Measurements from ENCODE around the gene TENT4A. TPM values are rescaled to one million over a fixed set of nuclear protein-coding genes. Genes with fewer than 3 reads are reported as not detected.

Gene TENT4A
- total RNA-seq, 4 donors from 2014 or later, result 8.0 to 30.7 (median 17.9) TPM

DNA sequence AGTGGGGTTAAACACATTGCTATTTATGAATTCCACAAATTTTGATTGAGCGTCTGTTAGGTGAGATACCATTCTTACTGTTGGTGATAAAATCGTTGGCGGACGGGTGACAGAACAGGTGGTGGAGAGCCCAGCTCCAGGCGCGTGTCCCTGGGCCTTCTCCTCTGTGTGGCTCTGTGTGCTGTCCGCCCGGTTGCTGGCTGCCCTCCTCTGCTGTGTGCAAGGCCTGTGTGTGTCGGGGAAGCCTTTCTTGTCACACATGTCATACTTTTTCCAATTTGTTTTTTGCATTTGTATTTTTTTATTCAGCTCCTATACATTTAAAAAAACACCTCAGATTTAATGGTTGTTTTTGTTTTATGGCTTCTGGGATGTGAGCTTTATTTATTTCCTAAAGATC is 33.9 kb downstream of the TENT4A start:
- Histone ChIP-seq H3K4me3 (no peak overlapping the region), H3K27me3 (no peaks in the 10 kb centered on the region), H3K4me1 (peaks cover 0 to 5% (median 0%) of the 10 kb centered on the region in 3 donors), H3K27ac (no peak overlapping the region), H3K9me3 (no peaks in the 10 kb centered on the region), H3K36me3 (peaks cover 8 to 93% (median 25%) of the 10 kb centered on the region in 3 donors)
- intact Hi-C loops (cut with DNase I), result no loop called here
- no peak for TF ChIP-seq POLR2A (IDR thresholded peaks at IDR 0.05)
- TF ChIP-seq, protein P1, sequence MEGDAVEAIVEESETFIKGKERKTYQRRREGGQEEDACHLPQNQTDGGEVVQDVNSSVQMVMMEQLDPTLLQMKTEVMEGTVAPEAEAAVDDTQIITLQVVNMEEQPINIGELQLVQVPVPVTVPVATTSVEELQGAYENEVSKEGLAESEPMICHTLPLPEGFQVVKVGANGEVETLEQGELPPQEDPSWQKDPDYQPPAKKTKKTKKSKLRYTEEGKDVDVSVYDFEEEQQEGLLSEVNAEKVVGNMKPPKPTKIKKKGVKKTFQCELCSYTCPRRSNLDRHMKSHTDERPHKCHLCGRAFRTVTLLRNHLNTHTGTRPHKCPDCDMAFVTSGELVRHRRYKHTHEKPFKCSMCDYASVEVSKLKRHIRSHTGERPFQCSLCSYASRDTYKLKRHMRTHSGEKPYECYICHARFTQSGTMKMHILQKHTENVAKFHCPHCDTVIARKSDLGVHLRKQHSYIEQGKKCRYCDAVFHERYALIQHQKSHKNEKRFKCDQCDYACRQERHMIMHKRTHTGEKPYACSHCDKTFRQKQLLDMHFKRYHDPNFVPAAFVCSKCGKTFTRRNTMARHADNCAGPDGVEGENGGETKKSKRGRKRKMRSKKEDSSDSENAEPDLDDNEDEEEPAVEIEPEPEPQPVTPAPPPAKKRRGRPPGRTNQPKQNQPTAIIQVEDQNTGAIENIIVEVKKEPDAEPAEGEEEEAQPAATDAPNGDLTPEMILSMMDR (IDR thresholded peaks at IDR 0.05), result no peak
- WGBS, 2 donors, result 81 to 87% methylated on average over 9 of the region's 9 CpGs
- DNase-seq, result no peak

DNA sequence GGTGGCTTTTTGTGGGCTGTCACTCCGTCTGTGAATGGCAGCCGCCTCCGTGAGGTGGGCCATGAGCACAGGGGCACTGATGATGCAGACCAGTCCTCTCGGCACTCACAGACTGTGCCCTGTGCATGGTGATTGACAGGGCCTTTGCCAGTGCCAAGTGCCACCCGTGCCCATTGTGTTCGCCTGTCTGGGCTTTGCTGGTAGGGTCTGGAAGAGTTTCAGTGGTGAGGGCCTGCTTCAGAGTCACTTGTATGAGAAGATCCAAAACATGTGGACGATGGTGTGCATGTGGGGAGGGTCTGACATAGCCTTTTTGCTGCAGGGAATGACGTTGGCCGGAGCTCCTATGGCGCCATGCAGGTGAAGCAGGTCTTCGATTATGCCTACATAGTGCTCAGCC is 34.9 kb downstream of the TENT4A start:
- Histone ChIP-seq H3K27me3 (no peaks in the 10 kb centered on the region), H3K4me1 (peaks cover 0 to 5% (median 0%) of the 10 kb centered on the region in 3 donors), H3K27ac (no peak overlapping the region), H3K4me3 (no peak overlapping the region), H3K36me3 (peaks cover 15 to 93% (median 34%) of the 10 kb centered on the region in 3 donors), H3K9me3 (no peaks in the 10 kb centered on the region)
- no peak for DNase-seq
- 78 to 92% methylated on average over 3 to 5 of the region's 11 CpGs for WGBS, 2 donors
- TF ChIP-seq POLR2A (IDR thresholded peaks at IDR 0.05), result no peak
- TF ChIP-seq, protein P1 (IDR thresholded peaks at IDR 0.05), result no peak
- intact Hi-C loops (cut with DNase I), result no loop called here

DNA sequence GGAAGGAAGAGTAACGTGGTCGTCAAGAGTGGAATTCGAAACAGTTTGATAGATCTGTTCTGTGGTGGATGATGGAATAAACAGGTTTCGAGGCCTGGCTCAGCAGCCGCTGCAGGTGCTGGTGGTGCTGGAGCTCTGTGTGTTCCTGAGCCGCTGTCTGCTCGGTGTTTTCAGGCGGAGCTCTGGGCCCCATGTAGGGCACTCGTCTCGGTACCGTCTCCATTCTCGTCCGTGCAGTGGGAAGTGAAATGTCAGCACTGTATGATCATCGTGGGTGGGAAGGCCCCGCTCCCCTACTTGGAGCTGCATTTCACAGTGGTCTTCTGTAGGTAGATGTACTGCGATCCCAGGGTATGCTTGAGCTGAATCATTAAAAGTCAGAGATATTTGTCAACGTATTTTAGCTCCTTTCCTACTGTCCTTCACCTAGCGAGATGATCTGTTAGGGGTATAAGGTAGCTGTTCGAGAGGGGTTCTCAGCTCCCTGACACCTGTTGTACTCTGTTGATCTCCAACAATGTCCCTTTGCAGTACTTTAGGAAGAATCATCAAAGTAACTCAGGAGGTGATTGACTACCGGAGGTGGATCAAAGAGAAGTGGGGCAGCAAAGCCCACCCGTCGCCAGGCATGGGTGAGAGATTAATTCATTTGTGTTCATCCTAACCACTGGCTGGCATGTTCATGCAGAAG is 35.9 kb downstream of the TENT4A start:
- H3K4me1 ChIP-seq, result peaks cover 0 to 5% (median 0%) of the 10 kb centered on the region in 3 donors
- 92% methylated on average over 18 to 22 of the region's 22 CpGs for WGBS, 2 donors
- intact Hi-C loops (cut with DNase I), result no loop called here
- H3K4me3 ChIP-seq, result no peak overlapping the region
- peaks cover 25 to 93% (median 40%) of the 10 kb centered on the region in 3 donors for H3K36me3 ChIP-seq
- DNase-seq, result no peak
- no peaks in the 10 kb centered on the region for H3K9me3 ChIP-seq
- no peaks in the 10 kb centered on the region for H3K27me3 ChIP-seq
- H3K27ac ChIP-seq, result no peak overlapping the region
- no peak for TF ChIP-seq POLR2A (IDR thresholded peaks at IDR 0.05)
- TF ChIP-seq, protein P1 (IDR thresholded peaks at IDR 0.05), result no peak

DNA sequence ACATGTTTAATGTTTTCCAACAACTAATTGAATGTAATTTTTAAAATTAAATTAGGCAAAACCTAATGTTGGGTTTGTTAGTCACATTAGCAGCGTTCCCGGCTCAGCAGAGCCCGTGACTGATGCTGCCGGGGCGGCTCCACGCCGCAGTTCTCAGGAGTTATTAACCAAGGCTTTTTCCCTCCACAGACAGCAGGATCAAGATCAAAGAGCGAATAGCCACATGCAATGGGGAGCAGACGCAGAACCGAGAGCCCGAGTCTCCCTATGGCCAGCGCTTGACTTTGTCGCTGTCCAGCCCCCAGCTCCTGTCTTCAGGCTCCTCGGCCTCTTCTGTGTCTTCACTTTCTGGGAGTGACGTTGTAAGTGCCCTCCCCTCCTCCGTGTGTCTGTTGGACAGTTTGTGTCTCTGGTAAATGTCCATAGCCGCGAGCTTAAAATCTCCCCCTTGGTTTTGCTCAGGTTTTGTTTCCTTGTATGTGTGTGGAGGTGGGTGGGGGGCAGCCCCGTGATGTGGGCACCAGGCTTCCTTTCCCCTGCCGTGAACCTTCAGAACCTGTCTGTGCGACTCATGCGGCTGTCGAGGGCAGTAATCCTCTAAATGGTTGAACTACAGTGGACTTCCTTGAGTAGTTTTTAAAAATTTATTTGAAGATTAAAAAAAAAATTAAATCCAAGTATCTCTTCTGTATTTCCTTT is 37.1 kb downstream of the TENT4A start:
- TF ChIP-seq, protein P1 (IDR thresholded peaks at IDR 0.05), result no peak
- TF ChIP-seq POLR2A (IDR thresholded peaks at IDR 0.05), result no peak
- Histone ChIP-seq H3K27ac (no peak overlapping the region), H3K4me3 (no peak overlapping the region), H3K36me3 (peaks cover 31 to 95% (median 51%) of the 10 kb centered on the region in 3 donors), H3K9me3 (no peaks in the 10 kb centered on the region), H3K27me3 (no peaks in the 10 kb centered on the region), H3K4me1 (peaks cover 0 to 3% (median 0%) of the 10 kb centered on the region in 3 donors)
- 87 to 92% methylated on average over 16 to 23 of the region's 23 CpGs for WGBS, 2 donors
- intact Hi-C loops (cut with DNase I), result no loop called here
- DNase-seq, result no peak

All from esophagus squamous epithelium (tissue), 5 donors.